HCT116 (cell line): ENCODE results near the gene KIAA0232. TPM values are rescaled to one million over a fixed set of nuclear protein-coding genes. Genes with fewer than 3 reads are reported as not detected.
"Not testable (repeated sequence)": the region's sequence is repeated elsewhere in the genome, so short reads cannot be mapped to it uniquely, and the experiment has no call there.

Source experiments
- ATAC-seq: fragments of 200-7000 bp; cut with Tn5 transposase; 2 replicates; pipeline ENCODE4 v1.9.1; 2020; ENCODE audit warnings: mild to moderate bottlenecking, moderate library complexity
- BruUV-seq: library from RNA; stranded (reverse); fragments of 400-500 nt; replicated peaks from 2 replicates; lab custom pipeline; 2021; lab: Mats Ljungman, UMichigan
- CTCF ChIA-PET: fragments of 300-600 bp; sonication (Branson Sonifier 250); formaldehyde crosslinking; loops from one replicate; lab custom pipeline; 2021; ENCODE audit warnings: antibody characterized with exemption; lab: Charles Lee
- POLR2A ChIA-PET: fragments of 300-600, 350-600 bp; sonication (Branson Sonifier 250); formaldehyde crosslinking; loops from one replicate; lab custom pipeline; 2021; ENCODE audit warnings: antibody characterized with exemption; lab: Charles Lee
- RAD21 ChIA-PET, 2 experiments: fragments of 300-600 bp; sonication (Branson Sonifier 250); formaldehyde crosslinking; loops; one replicate each; lab custom pipeline; 2023; ENCODE audit warnings: low total read pairs in 2 of 2; ENCODE audit not compliant: uncharacterized antibody in 2 of 2, unreplicated experiment in 2 of 2, low non-redundant PET in 1 of 2; lab: Charles Lee
- DNase-seq: peaks from one replicate; pipeline ENCODE4 v3.0.0-alpha.2; 2010; ENCODE audit warnings: low read depth, low spot score
- H2AFZ ChIP-seq: fragments of 200-600 bp; shearing (Covaris generic), sonication (generic); 2 replicates; pipeline ENCODE4 v1.6.1; 2017; ENCODE audit warnings: low read depth, mixed run types, mixed read lengths, antibody characterized with exemption, low read length; ENCODE audit not compliant: poor library complexity, severe bottlenecking
- H3K27ac ChIP-seq: 2 replicates; pipeline ENCODE4 v1.5.1; 2012; ENCODE audit warnings: low read depth, low read length
- H3K27me3 ChIP-seq: fragments of 200-600 bp; sonication (generic); 2 replicates; pipeline ENCODE4 v1.6.1; 2016; ENCODE audit warnings: mixed run types, low read length, mixed read lengths; ENCODE audit not compliant: insufficient read depth
- H3K36me3 ChIP-seq, 2 experiments: fragments of 200-500 bp in 1 of 2; fragments of 200-600 bp in 1 of 2; sonication (Bioruptor generic) in 1 of 2; sonication (generic) in 1 of 2; 2 replicates each; pipeline versions ENCODE4 v1.5.1 to v1.6.1; 2014 to 2016; ENCODE audit warnings: low read length in 2 of 2, inconsistent platforms in 1 of 2, mixed read lengths in 1 of 2, mixed run types in 1 of 2; ENCODE audit not compliant: insufficient read depth in 2 of 2, control insufficient read depth in 1 of 2
- H3K4me1 ChIP-seq, 2 experiments: fragments of 200-600 bp in 1 of 2; sonication (generic) in 1 of 2; 2 replicates each; pipeline versions ENCODE4 v1.5.1 to v1.6.1; 2012 to 2017; ENCODE audit warnings: low read length in 2 of 2, inconsistent platforms in 1 of 2, mild to moderate bottlenecking in 1 of 2, mixed read lengths in 1 of 2, mixed run types in 1 of 2, moderate library complexity in 1 of 2; ENCODE audit not compliant: insufficient read depth in 2 of 2, control insufficient read depth in 1 of 2
- H3K4me2 ChIP-seq: fragments of 200-600 bp; sonication (generic); 2 replicates; pipeline ENCODE4 v1.6.1; 2017; ENCODE audit warnings: mixed run types, low read length, mixed read lengths
- H3K4me3 ChIP-seq, 2 experiments: fragments of 200-600 bp in 1 of 2; sonication (generic) in 1 of 2; replicated peaks in 1 of 2; 2 replicates each; pipeline ENCODE4 v1.5.1; 2011 to 2016; ENCODE audit warnings: low read length in 2 of 2, control low read depth in 1 of 2, low read depth in 1 of 2, mild to moderate bottlenecking in 1 of 2, mixed read lengths in 1 of 2, mixed run types in 1 of 2
- H3K79me2 ChIP-seq: fragments of 200-600 bp; sonication (generic); 2 replicates; pipeline ENCODE4 v1.6.1; 2017; ENCODE audit warnings: mild to moderate bottlenecking, mixed run types, low read length, moderate library complexity, mixed read lengths; ENCODE audit not compliant: insufficient read depth
- H3K9ac ChIP-seq: fragments of 200-600 bp; sonication (generic); 2 replicates; pipeline ENCODE4 v1.6.1; 2016; ENCODE audit warnings: low read length, mixed read lengths
- H3K9me2 ChIP-seq: fragments of 200-600 bp; sonication (generic), shearing (Covaris generic); 2 replicates; pipeline ENCODE4 v1.6.1; 2017; ENCODE audit warnings: mixed run types, mild to moderate bottlenecking, moderate library complexity; ENCODE audit not compliant: insufficient read depth
- H3K9me3 ChIP-seq, 2 experiments: fragments of 200-500 bp in 1 of 2; fragments of 200-600 bp in 1 of 2; sonication (Bioruptor generic) in 1 of 2; sonication (generic) in 1 of 2; 2 replicates each; pipeline ENCODE4 v1.6.1; 2014 to 2017; ENCODE audit warnings: low read length in 2 of 2, mixed read lengths in 2 of 2, inconsistent platforms in 1 of 2, low read depth in 1 of 2, mild to moderate bottlenecking in 1 of 2, mixed run types in 1 of 2, moderate library complexity in 1 of 2; ENCODE audit not compliant: control insufficient read depth in 1 of 2, insufficient read depth in 1 of 2
- H4K20me1 ChIP-seq: fragments of 200-600 bp; sonication (generic), shearing (Covaris generic); 2 replicates; pipeline ENCODE4 v1.6.1; 2017; ENCODE audit warnings: mixed run types, mild to moderate bottlenecking, moderate library complexity; ENCODE audit not compliant: insufficient read depth
- RAD21 ChIP-seq: IDR thresholded peaks from 2 replicates; pipeline ENCODE4 v1.6.1; 2012; ENCODE audit warnings: low read depth, mild to moderate bottlenecking
- intact Hi-C: fragments of 100-400 bp; cut with micrococcal nuclease; formaldehyde crosslinking; loops from 2 replicates; pipeline ENCODE4 v1.10.0; 2022
- total RNA-seq: library from RNA; stranded (reverse); gene quantifications from one replicate; pipeline ENCODE4 v1.2.1, GENCODE V29; 2021; ENCODE audit not compliant: unreplicated experiment

The KIAA0232 gene
- total RNA-seq, 1 experiment from 2014 or later, result 18.1 TPM

DNA sequence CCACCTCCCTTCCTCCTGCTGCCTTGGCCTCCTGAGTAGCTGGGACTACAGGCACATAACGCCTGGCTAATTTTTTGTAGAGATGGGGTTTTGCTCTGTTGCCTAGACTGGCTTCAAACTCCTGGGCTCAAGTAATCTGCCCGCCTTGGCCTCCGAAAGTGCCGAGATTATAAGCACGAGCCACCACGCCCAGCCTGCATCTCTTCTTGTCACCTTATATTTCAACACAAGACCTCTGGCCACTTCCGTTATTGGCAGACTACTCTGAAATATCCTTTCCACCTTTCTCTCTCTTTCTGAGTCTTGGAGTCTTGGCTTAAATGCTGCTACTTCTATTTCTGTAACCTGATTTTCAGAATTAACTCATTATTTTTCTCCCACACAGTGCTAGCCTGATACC lies 5.6 kb downstream of the KIAA0232 start:
- Histone ChIP-seq H3K79me2 (peaks cover 77% of the 10 kb centered on the region), H3K4me3 (no peak overlapping the region), H4K20me1 (peaks cover 6% of the 10 kb centered on the region; the same call in 1 of the 2 replicates), H2AFZ (no peak overlapping the region), H3K9ac (no peak overlapping the region), H3K9me2 (no peaks in the 10 kb centered on the region), H3K36me3 (peaks cover 0 to 2% of the 10 kb centered on the region in 2 experiments; a peak in 1 of 4 replicates)
- POLR2A ChIA-PET, result no interaction called here
- CTCF ChIA-PET, result no interaction called here
- no peak for ATAC-seq
- intact Hi-C loops, result no loop called here
- no peak for TF ChIP-seq RAD21
- TF ChIP-seq, all 23 proteins: peak for 0
- Histone ChIP-seq H3K4me1 (peaks cover 5 to 9% of the 10 kb centered on the region in 2 experiments; a peak in 3 of 4 replicates), H3K27me3 (no peaks in the 10 kb centered on the region), H3K4me2 (no peak overlapping the region), H3K27ac (no peak overlapping the region), H3K9me3 (no peaks in the 10 kb centered on the region)
- RAD21 ChIA-PET, result no interaction called here
- BruUV-seq, result no TSS peak
- no peak for DNase-seq

DNA sequence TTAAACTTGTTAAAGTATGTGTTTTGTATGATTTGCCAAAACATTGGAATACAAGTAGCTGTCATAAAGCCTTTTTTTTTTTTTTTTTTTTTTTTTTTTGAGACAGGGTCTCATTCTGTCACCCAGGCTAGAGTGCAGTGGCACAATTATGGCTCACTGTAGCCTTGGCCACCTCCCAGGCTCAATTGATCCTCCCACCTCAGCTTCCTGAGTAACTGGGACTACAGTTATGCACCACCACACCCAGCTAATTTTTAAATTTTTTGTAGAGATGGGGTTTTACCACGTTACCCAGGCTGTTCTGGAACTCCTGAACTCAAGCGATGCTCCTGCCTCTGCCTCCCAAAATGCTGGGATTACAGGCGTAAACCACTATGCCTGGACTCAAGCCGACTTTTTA lies 8.7 kb downstream of the KIAA0232 start:
- H3K27ac ChIP-seq, RAD21 ChIA-PET, H3K4me2 ChIP-seq, CTCF ChIA-PET, ATAC-seq, H3K9me2 ChIP-seq, H3K9ac ChIP-seq, H3K27me3 ChIP-seq, H2AFZ ChIP-seq, H3K9me3 ChIP-seq, DNase-seq, BruUV-seq, POLR2A ChIA-PET, intact Hi-C loops, H3K36me3 ChIP-seq, H4K20me1 ChIP-seq, H3K4me3 ChIP-seq, H3K4me1 ChIP-seq: not testable (repeated sequence)
- peaks cover 81% of the 10 kb centered on the region for H3K79me2 ChIP-seq

DNA sequence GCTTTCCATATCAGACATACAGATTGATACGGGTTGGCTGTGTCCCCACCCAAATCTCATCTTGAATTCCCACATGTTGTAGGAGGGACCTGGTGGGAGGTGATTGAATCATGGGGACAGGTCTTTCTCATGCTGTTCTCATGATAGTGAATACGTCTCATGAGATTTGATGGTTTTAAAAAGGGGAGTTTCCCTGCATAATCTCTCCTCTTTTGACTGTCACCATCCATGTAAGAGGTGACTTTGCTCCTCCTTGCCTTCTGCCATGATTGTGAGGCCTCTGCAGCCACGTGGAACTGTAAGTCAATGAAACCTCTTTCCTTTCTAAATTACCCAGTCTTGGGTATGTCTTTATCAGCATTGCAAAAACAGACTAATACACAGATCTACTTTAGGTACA lies 9.3 kb downstream of the KIAA0232 start:
- H3K9ac ChIP-seq, POLR2A ChIA-PET, H3K4me3 ChIP-seq, DNase-seq, H3K9me2 ChIP-seq, H3K4me2 ChIP-seq, ATAC-seq, H3K4me1 ChIP-seq, H2AFZ ChIP-seq, CTCF ChIA-PET, H3K36me3 ChIP-seq, BruUV-seq, H3K27me3 ChIP-seq, H3K9me3 ChIP-seq, H3K27ac ChIP-seq, RAD21 ChIA-PET, H4K20me1 ChIP-seq, intact Hi-C loops: not testable (repeated sequence)
- peaks cover 81% of the 10 kb centered on the region for H3K79me2 ChIP-seq
